PFSK-1 (cell line): Measurements from ENCODE around the gene GPATCH2.

Experiments used
- FOXP2 ChIP-seq: optimal IDR thresholded peaks from 2 replicates; pipeline ENCODE3; 2011; ENCODE audit warnings: borderline replicate concordance, control low read depth, inconsistent platforms; ENCODE audit not compliant: insufficient read depth; ENCODE audit errors: extremely low read length, extremely low read depth
- POLR2AphosphoS5 ChIP-seq: IDR thresholded peaks from 2 replicates; pipeline ENCODE4 v1.6.1; 2012; ENCODE audit warnings: low read depth, mild to moderate bottlenecking, control low read depth, low read length, moderate library complexity
- REST ChIP-seq, 2 experiments: IDR thresholded peaks; 2 replicates each; pipeline versions ENCODE4 v1.6.1 to v1.8.0; 2011 to 2012; ENCODE audit warnings: low read depth in 2 of 2, low read length in 2 of 2, control low read depth in 1 of 2, inconsistent platforms in 1 of 2, mild to moderate bottlenecking in 1 of 2, moderate library complexity in 1 of 2; ENCODE audit not compliant: insufficient read depth in 1 of 2
- SIN3A ChIP-seq: IDR thresholded peaks from 2 replicates; pipeline ENCODE4 v1.6.1; 2012; ENCODE audit warnings: mild to moderate bottlenecking, low read length, moderate library complexity, borderline replicate concordance; ENCODE audit not compliant: insufficient read depth
- TAF1 ChIP-seq: IDR thresholded peaks from 2 replicates; pipeline ENCODE4 v1.6.1; 2012; ENCODE audit warnings: low read length, control low read depth, borderline replicate concordance; ENCODE audit not compliant: insufficient read depth

The GPATCH2 gene

GRCh38 chr1:217542837-217543236 is 88.1 kb downstream of the GPATCH2 start:
- TF ChIP-seq POLR2AphosphoS5 (no peak), SIN3A (no peak), FOXP2 (no peak), TAF1 (no peak), REST (IDR thresholded peaks at IDR 0.05; ENCODE audit: insufficient read depth in 1 of 2, low read depth in 2 of 2, low read length in 2 of 2) (no peak)

- TF ChIP-seq REST (IDR thresholded peaks at IDR 0.05; ENCODE audit: insufficient read depth in 1 of 2, low read depth in 2 of 2, low read length in 2 of 2), result no peak
- no peak for TF ChIP-seq POLR2AphosphoS5
- TF ChIP-seq SIN3A, result no peak
- no peak for TF ChIP-seq TAF1
- TF ChIP-seq FOXP2, result no peak
Measured at GRCh38 chr1:217542136-217542777, 88.6 kb downstream of the GPATCH2 start.

GRCh38 chr1:217540321-217540720 is 90.6 kb downstream of the GPATCH2 start:
- TF ChIP-seq FOXP2, result no peak
- no peak for TF ChIP-seq TAF1
- no peak for TF ChIP-seq REST (IDR thresholded peaks at IDR 0.05; ENCODE audit: insufficient read depth in 1 of 2, low read depth in 2 of 2, low read length in 2 of 2)
- no peak for TF ChIP-seq POLR2AphosphoS5
- TF ChIP-seq SIN3A, result no peak

- TF ChIP-seq FOXP2 (no peak), REST (IDR thresholded peaks at IDR 0.05; ENCODE audit: insufficient read depth in 1 of 2, low read depth in 2 of 2, low read length in 2 of 2) (no peak), POLR2AphosphoS5 (no peak), TAF1 (no peak), SIN3A (no peak)
Measured at GRCh38 chr1:217539510-217539909, 91.4 kb downstream of the GPATCH2 start.
